ENCODE measurements around the gene DPM3.

DNA sequence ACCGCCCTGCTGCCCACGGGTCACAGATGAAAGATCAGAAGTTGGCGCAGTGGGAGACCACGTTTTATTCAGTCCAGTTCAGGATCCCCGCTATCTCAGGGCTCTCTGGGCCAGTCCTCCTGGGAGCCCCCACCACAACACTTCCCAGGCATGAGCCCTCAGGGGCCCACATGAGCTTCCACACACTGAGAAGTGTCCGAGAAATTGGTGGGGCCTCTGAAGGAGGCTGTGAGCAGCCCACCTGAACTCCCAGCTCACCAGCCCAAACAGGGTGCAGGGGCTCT lies 45.4 kb upstream of the DPM3 start:
- TF ChIP-seq CTCF (IDR thresholded peaks at IDR 0.05; ENCODE audit: low read length) (no peak), EZH2 (optimal IDR thresholded peaks at IDR 0.05; ENCODE audit: low read depth, low read length) (no peak), EZH2phosphoT487 (IDR thresholded peaks at IDR 0.05; ENCODE audit: low read length) (no peak)
